HG02981 (cell line): ENCODE measurements around the gene FGF1.

Source experiments
- ATAC-seq: cut with Tn5 transposase; IDR thresholded peaks from one replicate; pipeline ENCODE4 v1.9.1; 2021; ENCODE audit warnings: mild to moderate bottlenecking, moderate library complexity; ENCODE audit not compliant: unreplicated experiment

The FGF1 gene

DNA sequence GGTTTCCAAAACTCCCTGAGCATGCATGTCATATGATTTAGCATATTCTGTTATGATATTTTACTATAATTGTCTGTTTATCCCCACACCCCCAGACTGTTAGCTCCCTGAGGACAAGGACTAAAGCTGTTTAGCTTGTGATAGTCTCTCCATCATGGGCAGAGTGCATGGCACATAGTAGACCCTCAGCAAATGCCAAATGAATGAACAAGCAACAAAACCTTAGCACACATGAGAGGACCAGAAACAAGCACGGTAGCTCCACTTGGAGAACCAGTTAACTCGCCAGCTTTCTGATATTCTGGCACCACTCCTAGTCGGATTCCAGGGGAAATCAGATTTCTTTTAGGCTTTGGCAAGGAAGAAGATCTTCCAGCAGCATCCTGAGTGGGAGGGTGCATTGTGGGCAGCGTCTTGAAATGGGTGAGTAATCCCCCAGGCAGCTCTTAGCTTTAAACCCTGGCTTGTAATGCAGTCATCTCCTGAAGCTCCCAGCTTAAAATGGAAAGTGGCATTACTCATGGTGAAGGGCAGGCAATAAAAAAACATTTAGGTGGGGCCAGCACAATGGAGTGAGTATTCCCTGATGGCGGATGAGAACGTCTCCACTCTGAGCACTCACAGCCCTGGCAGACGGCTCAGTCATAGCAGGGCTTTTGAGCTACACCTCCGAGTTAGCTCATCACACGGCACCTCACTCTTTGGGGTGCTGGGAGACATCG, 41.1 kb downstream of the FGF1 start:
- no peak for ATAC-seq

DNA sequence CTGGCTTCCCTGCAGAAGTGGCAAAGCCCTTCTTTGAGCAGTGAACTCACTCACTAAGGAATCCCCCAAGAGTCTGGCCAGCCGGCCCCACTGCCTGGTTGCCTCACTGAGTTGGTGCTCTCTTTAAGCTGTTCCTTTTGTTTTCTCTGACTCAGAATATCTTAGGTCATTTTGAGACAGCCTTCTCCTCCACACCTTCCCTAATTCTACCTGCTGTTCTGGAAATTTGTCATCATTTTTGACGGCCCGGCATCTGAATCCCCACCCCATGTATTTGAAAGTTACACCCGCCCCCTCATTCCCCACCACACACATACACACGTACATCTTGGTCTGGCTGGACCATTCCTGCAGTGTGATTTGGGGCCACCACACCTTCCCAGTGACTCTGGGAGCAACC, 41.8 kb downstream of the FGF1 start:
- no peak for ATAC-seq

DNA sequence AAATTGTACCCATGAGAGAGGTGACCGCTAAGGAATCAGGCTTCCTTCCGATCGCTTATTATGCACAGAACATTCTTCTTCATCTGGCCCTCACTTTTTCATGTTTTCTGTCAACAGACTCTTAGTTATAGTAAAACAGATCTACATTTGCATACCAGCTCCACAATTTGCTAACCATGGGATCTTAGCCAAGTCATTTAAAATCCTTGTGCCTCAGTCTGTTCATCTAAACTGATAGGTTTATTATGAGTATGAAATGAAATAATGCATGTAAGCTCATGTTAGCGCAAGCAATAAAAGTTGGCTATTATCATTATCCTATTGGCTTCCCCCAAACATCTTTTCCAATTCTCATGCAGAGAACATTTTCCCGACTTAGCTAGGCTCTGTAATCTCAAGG, 42.3 kb downstream of the FGF1 start:
- no peak for ATAC-seq

DNA sequence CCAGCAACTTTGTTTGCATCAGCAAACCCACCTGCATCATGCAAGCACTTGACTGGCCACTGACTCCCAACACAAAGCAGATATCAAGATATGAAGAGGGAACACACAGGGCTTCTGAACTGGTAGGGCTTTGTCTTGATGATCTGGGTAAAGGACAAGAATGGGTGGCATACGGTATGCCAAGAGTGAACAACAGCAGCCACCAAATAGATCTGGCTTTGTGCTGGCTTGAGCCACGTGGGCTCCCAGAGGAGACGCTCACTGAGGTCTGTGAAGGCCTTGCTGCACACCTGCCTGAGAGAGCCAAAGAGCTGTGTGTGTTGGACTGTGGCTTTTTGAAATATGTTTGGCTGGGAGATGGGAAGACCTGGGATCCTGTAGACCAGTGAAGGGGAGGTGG, 43.5 kb downstream of the FGF1 start:
- no peak for ATAC-seq

DNA sequence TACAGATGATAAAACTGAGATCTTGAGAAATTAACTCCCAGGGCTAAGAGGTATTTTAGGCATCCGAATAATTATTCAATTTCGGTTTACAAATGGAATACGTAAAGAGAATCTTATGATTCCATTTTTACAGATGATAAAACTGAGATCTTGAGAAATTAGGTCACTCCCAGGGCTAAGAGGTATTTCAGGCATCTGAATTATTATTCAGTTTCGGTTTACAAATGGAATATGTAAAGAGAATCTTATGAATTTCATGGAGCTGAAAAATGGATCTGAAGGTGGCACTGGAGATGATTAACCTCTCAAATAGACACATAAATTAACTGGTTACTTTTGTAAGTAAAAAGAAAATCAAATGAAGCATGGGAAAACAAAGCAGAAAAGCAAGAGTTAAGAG, 44.2 kb downstream of the FGF1 start:
- no peak for ATAC-seq

DNA sequence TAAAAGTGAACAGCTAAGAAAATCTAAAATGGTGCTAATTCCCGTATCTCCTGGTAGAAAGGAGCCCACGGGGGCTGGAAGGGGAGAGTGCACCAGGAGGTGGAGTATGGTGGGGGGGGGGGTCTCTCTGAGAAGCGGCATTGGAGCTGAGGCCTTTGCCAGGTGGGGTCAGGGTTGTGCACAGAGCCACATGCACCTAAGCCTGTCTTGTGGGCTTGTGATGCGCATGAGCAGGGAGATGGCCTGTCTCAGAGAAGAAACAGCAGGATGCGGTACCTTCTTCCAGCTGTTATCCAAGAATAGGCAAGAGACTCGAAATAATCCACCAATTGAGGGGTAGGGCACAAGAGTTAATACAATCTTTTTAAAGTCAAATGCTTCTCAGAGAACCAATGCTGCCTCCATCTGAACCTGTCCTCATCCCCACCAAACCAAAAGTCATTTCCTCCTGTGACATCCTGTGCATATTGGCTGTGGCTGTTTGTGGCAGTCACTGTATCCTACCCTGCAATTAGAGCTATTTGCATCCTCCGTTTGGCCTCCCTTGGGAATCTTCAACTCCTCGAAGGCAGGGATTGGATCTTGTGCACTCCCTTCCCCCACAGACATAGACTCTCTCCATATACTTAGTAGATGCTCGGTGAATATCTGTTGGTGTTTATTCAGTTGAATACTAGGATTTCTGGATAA, 45.4 kb downstream of the FGF1 start:
- ATAC-seq, result no peak

DNA sequence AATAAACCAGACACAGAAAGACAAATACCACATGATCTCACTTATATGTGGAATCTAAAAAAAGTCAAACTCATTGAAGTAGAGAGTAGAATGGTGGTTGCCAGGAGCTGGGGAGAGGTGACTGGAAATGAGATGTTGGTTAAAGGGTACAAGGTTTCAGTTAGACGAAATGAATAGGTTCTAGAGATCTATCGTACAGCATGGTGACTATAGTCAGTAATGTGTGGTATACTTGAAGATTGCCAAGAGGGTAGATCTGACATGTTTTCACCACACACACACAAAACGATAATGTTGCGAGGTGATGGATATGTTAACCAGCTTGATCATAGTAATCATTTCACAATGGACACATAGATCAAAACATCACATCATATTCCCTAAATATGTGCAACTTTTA, 46.4 kb downstream of the FGF1 start:
- ATAC-seq, result no peak

DNA sequence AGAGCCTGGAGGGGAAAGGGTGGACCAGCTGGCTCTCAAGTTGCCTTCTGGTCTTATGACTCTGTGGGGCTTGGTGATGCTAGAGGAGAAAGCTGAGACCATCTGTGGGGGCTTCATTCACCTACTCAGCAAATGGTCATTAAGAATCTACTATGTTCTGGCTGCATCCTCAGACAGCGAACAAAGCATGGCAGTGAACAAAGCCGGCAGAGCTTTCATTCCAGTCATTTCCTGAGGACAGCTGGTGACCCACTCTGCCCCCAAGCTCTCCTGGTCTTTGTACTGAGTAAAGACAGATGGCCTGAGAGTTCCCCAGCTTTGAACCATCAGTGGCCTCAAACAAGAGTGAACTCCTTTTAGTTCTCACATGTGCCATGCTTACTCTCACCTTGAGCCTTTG, 48.0 kb downstream of the FGF1 start:
- no peak for ATAC-seq

DNA sequence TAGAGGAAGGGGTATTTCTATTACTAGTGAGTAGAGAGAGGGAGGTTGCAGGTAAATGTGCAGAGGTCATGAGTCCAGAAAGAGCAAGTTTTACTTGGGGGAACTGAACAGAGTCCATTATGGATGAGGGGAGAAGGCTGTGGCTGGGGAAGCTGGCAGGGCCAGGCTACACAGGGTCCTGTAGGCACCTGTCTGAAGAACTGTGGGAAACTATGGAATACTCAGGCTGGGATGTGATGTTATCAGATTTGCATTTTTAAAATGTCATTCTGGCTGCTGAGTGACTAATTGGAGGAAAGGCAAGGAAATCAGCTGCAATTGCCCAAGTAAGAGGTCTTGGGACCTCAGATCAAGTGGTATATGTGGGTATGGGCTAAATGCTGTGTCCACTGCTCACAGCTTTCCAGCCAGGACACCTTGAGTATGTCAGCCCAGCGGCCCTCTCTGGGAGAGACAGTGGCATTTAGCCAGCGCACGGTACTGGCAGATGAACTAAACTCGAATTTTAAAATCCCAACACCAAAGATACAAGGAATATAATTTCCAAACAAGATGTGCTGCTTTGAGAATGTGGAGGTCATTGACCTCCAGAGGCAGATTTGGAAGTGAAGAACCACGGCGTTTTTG, 49.1 kb downstream of the FGF1 start:
- no peak for ATAC-seq

DNA sequence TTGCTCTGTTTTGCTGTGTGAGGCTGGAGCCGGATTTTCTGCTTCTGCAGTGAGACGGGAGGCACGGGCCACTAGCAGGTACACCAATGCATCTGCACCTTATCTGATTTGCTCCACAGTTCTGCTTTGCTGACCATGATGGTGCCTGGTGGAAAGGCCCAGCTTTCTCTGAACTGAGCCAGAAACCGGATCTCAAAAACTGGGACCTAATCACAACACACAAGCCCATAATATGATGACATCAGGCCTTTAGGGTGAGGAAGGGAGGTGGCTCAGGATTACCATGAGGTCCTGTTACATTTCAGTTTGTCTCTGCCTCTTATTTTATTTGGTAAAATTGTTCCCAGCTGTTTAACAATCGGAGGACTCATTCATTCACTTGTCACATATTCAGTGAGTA, 49.8 kb downstream of the FGF1 start:
- no peak for ATAC-seq

DNA sequence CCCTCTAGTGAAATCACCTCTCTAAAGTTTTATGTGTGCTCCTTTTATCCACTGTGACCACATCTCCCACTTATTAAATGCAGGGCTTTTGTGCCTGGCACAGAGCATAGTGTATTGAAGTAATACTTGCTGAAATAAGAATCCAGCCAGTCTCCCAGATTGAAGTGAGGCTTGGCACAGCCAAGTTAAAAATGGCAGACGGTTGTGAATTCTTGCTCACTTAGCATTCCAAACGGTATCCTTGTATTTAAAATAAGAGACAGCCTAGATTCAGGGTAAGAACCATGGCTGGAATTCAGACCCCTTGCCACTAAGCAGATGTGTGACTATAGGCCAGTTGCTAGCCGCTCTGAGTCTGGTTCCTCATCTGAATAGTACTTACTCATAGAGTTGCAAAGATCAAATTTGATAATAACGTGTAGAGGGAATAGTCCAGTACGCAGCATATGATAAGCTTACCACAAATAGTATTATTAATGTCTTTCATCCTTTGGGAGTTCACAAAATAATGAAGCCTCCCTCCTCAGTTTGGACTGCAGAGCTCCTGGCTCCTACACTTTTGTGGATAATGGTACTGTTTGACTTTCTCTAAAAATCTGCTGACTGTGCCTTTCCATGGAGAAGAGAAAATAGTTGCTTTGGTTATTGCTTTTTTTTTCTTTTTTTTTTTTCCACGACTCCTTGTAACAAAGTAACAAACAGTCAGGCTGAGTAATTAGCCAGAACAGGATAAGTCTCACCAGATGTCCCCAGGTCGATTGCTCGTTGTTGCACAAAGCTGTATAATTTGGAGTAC, 51.5 kb downstream of the FGF1 start:
- no peak for ATAC-seq

DNA sequence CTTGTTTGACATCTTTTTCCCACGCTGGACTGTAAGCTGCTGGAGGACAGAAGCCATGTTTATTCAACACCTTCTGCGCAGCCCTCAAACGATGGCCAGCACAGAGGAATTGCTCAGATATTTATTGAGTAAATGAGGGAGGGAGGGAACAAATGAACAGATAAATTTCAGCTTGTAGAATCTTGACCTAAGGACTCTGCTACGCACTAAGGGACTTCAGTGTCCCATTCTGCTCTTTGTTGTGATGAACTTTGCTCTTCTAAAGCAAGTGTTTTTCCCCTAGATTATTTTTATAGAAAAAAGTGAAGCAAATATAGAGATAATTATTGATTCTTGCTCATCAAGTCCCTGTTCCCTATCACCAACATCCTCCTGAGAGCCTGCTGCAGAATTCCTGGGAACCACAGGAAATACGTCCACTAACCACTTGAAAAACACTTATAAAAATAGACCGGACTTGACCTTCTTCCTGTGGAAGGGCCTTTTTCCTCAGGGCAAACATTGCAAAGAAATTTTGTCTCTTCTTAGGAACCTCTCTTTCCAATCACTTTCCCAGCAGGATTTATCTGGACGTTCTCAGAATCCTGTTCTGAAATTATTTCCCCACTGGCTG, 54.9 kb downstream of the FGF1 start:
- ATAC-seq, result no peak

DNA sequence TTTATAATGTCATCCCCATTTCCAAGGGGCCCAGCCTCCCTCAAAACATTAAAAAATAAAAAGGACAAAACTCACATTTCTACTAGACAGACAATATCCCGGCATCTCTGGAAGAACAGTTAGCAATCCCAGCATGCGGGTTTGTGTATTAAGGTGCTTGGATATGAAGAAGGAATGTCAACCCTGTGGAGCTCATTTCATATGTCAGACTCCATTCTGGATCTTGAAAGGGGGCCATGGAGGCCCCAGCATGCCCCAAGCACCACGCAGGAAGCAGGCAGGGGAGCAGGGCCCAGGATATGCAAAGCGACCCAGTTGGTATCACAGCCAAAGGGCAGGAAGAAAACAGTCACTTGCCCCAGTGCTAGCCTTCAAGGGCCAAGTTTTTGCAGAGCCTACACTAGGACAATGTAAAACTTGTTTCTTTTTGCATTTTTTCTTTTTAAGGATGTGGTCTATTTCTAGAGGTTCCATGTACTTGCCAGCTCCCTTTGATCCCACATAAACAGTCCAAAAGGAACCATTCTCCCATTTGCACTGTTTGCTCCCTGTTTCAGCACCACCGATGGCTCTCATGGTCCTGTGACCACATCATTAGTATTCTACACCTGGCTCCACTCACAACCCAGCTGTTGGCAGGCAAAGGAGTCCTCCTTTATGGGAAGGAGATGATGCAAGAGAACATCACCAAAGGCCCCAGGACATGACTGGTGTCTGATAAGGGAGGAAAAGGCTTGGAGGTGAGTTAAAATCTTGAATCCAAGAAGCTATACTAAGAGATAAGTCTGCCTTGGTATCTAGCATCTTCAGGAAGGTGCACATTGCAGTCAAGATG, 58.3 kb downstream of the FGF1 start:
- no peak for ATAC-seq

DNA sequence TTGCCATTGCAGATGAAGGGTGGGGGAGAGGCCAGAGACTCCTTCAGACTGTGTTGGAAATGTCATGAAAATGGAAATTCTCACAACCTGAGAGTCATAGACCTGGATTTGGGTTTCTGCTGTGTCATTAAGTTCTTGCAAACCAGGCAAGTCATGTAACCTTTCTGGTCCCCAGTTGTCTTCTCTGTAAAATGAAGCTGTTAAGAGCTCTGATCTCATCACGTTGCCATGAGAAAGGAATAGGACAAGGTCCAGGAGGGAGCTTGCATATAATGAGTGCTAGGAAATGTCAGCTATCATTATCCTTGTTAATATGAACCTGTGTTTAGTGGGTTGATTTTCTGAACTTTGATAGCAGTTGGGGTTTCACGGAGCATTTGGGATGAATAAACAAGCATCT, 59.1 kb downstream of the FGF1 start:
- ATAC-seq, result no peak

DNA sequence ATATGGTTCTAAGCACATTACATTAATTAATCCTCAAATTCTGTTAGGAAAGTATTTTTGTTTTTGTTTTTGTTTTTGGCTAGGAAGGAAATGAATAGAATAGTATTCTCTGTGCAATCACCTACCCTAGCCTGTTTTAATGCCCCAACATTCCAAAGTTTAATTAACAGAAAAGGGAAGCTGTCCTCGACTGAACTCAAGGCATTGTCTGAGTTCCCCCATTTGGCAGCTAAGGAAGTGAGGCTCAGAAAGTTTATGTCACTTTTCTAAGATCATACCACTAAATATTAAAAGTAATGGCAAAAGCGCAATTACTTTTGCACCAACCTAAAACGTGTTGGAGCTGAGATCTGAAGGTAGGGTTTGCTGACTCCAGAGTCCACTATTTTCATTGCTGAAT, 59.8 kb downstream of the FGF1 start:
- ATAC-seq, result no peak

DNA sequence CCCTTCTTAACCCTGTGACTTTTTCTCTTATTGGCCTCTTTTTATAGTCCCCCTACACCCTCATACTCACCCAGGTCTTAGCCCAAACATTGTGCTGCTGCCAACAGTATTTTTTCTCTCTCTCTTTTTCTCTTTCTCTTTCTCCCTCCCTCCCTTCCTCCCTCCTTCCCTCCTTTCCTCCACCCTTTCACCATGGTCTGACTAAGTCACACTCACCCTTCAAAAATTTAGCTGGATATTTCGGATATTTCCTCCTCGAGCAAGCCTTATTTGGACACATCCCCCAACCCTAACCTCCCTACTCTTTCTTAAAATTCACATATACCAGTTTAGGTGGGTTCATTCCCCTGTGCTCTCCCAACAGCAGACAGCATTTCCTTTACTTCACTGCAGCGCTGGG, 64.7 kb downstream of the FGF1 start:
- ATAC-seq, result no peak

DNA sequence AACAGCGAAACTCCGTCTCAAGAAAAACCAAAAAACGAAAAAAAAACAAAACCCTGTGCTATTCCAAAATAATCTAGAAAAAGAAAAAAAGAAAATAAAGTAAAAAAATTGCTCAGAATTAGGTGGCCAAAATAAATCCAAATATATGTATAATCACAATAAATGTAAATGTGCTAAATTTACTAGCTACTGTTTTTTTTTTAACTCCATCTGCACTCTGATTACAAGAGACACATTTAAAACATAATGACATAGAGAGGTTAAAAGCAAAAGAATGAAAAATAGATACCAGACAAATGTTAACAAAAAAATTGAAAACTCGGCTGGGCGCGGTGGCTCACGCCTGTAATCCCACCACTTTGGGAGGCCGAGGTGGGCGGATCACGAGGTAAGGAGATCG, 66.1 kb downstream of the FGF1 start:
- ATAC-seq, result no peak

DNA sequence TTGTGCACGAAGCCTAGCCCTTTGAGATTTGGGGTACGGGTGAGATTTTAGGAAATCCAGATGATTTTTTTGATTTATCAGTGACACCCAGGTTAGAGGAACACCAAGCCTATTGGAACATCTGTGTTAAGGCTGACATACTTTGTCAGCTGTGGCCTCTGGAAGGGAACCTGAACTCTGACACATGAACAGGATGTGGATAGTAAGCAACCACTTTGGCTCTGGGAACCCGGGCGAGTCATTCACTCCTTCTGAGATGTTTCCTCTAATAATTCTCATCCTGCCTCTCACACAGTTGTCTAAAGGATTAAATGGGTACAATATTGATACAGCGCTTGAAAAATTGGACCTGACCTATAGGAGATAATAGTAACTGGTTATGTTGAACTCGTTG, 67.8 kb downstream of the FGF1 start:
- ATAC-seq, result no peak

DNA sequence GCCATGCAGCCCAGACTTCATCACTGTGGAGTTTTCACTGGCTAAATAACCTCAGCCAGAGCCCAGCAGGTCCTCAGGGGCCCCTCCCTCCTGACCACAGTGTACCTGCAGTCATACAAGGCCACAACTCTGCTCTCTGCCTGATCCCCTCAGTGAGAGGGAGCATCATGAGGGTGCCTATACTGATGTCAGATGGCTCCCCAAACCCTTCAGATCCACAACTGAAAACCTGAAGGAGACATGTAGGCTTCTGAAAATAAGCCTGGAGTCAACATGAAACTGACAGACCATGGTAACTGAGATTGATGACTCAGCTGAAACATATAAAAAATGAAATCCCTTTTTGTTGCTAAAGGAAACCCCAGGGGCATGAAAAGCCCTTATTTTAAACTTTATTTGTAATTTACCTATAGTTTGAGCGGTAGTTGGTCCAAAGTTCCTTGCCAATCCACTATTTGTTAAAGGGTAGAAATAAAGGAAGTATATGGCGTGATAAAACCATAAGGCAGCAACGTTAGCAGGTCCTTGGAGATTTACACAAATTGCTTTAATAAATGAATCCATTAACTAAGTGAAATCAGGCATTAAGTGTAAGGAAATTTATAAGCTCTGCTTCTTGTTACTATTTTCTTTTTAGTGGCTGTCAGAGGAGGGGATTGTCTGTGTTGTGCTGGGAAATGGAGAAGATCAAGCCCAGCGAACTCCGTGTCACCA, 68.3 kb downstream of the FGF1 start:
- no peak for ATAC-seq

DNA sequence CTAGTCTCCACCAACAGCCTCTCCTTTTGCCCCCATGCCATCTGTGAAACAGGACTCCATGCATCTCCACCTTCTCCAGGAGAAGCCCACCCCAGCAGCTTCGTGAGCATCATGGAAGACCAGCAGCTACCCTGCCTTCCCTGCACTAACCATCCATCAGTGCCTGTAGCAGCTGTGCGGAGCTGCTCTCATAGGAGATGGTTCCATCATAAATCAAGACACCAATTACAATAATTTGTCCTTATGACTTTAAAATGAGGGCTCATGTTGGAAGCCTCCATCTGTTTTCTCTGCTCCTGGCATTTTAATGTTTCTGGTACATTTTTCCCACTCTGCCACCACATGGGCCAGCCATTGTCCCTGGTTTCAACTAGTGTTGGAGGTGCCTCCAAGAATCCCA, 69.9 kb downstream of the FGF1 start:
- ATAC-seq, result no peak
